ENCODE results near the gene APELA.

DNA sequence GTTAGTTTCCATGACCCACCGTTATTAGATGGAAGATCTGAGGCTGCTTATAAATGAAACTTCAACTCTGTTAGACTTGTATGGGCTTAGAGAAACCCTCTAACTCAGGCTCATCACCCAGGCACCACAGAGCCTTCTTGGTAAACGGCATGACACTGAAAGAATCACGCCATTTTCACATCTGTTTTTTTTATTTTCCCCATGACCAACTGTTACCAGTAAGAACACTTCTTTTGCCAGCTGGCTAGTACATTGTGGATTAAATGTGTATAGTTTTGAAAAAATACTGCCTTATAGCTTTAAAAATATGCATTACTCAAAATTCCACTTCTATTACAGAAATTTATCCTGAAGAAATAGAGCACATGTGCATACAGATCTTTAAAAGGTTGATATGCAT, 48.0 kb upstream of the APELA start:
- TF ChIP-seq, protein P1, sequence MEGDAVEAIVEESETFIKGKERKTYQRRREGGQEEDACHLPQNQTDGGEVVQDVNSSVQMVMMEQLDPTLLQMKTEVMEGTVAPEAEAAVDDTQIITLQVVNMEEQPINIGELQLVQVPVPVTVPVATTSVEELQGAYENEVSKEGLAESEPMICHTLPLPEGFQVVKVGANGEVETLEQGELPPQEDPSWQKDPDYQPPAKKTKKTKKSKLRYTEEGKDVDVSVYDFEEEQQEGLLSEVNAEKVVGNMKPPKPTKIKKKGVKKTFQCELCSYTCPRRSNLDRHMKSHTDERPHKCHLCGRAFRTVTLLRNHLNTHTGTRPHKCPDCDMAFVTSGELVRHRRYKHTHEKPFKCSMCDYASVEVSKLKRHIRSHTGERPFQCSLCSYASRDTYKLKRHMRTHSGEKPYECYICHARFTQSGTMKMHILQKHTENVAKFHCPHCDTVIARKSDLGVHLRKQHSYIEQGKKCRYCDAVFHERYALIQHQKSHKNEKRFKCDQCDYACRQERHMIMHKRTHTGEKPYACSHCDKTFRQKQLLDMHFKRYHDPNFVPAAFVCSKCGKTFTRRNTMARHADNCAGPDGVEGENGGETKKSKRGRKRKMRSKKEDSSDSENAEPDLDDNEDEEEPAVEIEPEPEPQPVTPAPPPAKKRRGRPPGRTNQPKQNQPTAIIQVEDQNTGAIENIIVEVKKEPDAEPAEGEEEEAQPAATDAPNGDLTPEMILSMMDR (IDR thresholded peaks at IDR 0.05) = no peak
- no peak for TF ChIP-seq POLR2A (IDR thresholded peaks at IDR 0.05)
- TF ChIP-seq EP300 (IDR thresholded peaks at IDR 0.05) = no peak
